HG02885 (cell line): ENCODE results near the gene RGS3.
"Not testable (repeated sequence)": the region's sequence is repeated elsewhere in the genome, so short reads cannot be mapped to it uniquely, and the experiment has no call there.

Source experiments
- ATAC-seq: cut with Tn5 transposase; IDR thresholded peaks from one replicate; pipeline ENCODE4 v1.9.1; 2021; ENCODE audit warnings: mild to moderate bottlenecking; ENCODE audit not compliant: unreplicated experiment, poor library complexity

RGS3 gene

GRCh38 chr9:113626735-113627495 is 163.4 kb downstream of the RGS3 start:
- no peak for ATAC-seq

- ATAC-seq = no peak
Measured at GRCh38 chr9:113628621-113629020, 165.1 kb downstream of the RGS3 start.

DNA sequence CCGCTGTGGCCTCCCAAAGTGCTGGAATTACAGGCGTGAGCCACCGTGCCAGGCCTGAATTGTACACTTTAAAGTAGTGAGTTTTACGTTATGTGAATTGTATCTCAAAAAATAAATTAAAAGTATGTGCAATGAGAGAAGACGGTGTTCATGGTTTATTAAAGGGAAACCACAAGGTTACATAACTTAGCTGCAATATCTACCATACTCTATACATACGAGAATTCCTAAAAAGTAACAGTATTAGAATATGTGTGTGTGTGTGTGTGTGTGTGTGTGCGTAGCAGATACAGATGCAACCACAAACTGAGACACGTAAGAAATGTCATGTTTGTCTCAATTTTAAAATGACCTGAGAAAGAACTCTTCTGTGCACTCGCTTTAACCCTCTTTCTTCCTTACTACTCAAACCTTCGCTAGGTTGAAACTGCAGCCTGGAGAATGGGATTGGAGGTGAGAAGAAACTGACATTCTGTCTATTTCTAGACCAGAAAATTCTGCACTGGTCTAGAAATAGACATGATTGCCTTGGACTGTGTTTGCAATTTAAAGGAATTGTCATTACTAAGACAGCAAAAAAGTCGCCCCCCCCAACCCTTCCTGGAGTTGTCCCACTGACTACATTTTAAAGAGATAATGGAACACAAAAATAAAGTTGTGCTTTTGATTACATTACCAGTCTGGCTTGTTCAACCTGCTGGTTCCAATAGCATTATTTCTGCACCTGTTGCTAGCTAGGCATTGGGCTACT is 167.0 kb downstream of the RGS3 start:
- no peak for ATAC-seq

DNA sequence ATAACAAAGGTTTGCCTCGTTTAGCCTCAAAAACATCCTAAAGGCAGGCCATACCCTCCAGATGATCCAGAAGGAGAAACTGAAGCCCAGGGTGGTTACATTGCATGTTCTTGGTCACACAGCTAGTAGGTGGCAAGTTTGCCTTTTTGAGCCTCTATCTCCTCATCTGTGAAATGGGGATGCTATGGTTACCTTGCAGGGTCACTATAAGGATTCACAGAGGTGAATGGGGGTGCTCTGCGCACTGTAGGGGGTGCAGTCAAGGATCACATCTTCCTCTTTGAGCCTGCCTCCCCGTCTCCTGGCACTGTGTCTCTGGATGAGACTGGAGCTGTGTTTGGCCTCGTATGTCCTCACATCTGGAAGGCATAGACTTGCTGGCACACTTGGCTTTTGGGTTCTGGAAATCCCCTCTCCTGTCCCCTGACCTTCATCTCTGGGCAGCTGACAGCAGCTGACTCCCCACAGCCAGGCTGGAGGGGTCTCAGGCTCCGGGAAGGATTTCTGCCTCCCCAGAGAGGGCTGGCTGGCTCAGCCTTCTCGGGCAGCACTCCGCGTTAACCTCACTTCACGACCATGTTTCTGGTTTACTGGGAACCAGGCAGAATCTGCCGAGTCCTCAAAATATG is 167.7 kb downstream of the RGS3 start:
- no peak for ATAC-seq

DNA sequence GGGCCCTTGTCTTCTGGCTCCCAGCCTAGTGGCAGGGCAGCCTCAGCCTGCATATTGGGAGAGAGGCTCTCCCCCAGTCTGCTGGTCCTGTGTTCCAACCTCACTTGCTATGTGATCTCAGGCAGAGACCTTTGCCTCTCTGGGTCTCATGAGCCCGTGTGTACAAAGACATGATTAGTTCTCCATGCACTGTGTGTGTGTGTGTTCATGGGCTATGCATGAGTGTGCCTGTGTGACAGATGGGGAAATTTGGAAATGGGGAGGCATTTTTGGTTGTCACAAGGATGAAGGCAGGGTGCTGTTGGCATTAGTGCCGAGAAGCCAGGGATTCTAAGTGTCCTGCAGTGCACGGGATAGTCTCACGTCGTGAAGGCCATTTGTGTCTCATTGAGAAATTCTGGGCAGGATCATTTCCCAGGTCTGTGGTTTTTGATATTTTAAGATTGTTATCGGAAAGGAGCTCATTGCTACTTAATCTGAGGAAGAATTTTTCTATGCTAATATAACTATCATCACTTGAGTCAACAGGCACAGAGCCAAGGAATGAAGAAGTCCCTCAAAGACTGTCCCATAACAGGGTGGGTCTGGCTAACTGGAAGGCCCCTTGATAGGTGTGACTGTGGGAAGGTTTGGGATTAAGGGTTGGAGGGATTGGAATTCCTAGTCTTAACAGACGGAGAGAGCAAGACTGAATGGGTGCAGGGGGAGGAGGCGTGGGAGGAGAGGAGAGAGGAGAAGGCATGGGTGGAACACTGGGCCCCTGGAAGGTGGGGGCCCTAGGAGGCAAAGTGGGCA is 168.5 kb downstream of the RGS3 start:
- ATAC-seq = no peak

DNA sequence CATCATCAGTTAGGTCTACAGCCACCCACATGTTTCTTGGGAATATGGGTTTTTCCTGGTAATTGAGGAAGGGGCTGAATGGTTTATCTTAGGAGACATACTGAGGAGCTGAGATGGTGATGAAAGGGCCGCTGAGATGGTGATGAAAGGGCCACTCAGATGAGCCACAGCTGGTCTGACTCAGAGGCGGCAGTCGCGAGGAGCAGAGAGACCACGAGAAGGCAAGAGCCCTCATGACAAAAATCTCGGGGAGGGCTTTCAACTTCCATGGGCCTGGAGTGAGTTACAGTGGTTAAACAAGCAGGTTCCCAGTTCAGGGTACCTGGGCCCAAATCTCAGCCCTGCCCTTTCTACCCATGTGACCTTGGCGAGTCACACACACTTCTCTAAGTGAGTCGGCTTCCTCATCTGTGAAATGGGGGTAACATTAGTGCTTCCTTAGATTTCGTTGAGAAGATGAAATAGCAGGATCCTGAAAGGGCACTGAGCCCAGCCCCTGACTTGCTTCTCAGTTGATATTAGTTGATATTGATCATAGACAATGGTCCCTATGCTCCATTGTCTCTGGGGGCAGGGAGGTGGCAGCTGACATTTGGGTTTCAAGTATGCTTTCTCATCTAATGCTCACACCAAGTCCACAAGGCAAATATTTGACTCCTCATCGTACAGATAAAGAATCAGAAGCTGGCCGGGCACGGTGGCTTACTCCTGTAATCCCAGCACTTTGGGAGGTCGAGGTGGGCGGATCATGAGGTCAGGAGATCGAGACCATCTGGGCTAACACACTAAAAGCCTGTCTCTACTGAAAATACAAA is 169.5 kb downstream of the RGS3 start:
- ATAC-seq = no peak

DNA sequence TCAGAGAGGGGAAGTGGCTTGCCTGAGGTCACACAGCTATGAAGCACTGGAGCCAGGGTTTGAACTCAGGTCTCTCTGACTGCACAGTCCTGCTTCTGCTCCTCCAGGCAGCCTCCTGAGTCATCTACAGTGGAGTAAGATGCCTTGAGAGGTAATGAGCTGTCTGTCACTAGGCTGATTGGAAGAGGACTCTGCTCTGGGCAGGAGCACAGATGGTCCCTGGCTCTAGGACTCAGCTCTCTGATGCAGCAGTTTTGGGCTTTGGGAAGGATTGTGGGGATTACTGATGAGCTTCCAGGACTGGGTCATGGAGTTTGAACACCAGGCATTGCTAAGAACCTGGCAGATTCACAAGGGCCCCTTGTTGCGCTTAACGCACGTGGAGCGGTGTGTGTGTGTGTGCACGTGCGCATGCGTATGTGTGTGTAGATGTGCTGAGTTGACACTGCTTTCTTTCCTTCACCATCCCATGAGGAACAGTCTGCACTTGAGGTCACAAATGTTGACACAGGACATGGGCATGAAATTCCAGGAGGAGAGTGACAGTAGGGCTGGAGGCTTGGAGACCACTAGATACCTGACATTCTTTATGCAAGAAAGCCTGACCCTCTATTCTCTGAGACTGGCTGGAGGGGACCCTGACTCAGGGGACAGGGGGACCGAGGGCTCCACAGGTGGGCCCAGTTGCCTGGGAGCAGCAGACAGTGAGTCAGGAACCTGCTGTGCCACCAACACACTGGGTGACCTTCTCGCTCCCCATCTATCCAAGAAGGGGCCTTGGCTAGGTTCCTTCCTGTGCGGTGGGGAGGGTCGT is 170.5 kb downstream of the RGS3 start:
- ATAC-seq = no peak

DNA sequence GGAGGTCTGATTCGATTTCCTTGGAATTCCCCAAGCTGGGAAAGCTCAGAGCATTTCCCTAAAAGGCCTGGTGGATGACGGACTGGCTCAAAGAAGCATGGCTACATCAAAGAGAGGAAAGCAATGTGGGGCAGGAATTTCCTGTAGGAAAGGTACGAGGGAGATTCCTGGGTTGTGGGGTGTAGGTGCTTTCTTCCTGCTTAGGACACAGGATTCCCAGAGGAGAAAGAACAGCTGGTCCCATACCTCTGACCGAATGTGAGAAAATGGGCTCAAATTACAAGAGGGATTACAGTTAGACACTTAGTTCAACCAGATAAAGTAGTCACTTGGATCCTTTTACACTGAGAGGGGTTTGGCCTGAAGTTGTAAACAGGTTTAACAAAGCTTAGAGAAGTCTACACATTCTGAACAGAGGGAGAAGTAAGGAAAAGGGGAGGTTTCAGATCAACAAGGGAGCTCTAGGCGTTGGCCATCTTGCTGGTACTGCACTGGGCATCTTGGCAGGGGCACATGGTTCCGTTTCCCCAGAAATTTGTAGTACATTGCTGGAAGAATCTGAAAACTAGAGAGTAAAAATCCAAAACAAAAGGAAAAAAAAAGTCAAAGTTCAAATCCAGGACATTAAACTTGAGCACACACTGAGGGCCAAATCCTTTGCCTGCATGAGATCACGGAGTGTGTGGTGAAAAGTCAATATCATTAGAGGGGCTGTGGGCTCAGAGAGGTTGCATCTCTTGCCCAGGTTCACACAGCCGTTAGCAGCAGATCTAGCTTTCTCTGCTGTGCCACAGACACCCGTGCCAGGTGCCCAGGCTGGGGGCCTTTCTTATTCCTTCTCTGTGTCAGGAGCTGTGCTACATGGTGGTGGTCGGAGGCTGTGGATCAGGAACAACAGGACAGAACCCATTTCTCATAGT is 171.3 kb downstream of the RGS3 start:
- ATAC-seq = no peak

- ATAC-seq = no peak
Measured at GRCh38 chr9:113635586-113635985, 172.1 kb downstream of the RGS3 start.

DNA sequence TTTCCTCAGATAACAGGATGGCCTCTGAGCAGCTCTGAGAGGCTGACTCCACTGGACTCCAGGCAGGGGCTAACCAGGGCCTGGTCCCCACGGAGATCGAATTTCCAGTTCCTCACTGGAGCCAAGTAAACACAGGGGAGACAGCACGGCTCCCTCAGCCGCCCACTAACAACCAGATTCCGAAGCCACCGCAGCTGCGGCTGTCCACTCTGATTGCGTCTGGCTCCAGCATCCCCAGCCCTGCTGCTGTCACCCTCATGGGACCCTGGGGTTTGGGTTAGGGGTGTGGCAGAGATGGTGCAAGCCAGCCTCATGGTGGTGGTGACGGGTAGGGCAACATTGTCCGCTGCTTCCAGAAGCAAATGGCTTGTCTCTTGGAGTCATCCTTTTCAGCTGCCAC is 172.6 kb downstream of the RGS3 start:
- ATAC-seq = no peak

DNA sequence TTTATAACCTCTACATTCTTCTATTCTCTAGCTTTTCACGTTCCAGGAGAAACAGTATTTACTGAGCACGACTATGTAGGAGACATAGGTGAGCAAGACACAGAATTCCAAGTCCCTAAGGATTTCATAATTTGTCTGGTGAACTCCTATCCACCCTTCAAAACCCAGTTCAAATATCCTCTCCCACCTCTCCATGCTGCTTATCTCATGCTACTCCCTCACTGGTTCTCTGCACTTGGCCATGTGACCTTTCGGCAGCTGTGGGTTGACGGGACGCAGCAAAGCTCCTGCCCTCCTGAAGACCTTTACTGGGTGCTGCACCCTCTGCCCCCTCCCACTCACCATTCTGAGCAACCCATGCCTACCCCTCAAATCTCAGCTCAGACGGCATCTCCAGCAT is 173.2 kb downstream of the RGS3 start:
- ATAC-seq = no peak

DNA sequence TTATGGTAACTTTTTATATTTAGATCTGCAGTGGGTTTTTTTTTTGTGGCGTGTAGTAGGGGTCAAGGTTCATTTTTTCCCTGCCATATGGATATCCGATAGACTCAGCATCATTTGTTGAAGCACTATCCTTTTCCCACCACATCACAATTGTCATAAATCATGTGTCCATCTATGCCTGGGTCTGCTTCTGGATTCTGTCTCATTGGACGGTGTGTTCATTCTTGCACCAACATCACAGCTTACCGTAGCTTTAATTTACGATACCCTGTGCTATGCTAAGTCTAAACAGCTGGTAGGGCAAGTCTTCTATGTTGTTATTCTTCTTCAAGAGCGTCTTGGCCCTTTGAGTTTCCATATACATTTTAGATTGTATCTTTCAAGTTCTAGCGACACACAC is 175.0 kb downstream of the RGS3 start:
- no peak for ATAC-seq

- no peak for ATAC-seq
Measured at GRCh38 chr9:113638897-113639296, 175.4 kb downstream of the RGS3 start.

DNA sequence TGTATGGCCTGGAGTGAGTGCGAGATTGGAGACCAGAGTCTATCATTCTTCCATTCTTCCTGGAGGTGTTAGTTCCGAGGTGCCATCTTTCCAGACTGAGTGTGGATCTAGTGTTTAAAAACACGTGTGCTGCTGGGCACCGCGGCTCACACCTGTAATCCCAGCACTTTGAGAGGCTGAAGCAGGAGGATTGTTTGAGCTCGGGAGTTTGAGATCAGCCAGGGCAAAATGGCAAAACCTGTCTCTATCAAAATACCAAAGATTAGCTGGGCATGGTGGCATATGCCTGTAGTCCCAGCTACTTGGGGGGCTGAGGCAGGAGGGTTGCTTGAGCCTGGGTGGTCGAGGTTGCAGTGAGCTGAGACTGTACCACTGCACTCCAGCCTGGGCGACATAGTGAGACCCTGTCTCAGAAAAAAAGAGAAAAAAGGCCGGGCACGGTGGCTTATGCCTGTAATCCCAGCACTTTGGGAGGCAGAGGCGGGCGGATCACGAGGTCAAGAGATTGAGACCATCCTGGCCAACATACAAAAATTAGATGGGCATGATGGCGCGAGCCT is 176.0 kb downstream of the RGS3 start:
- not testable (repeated sequence) for ATAC-seq

DNA sequence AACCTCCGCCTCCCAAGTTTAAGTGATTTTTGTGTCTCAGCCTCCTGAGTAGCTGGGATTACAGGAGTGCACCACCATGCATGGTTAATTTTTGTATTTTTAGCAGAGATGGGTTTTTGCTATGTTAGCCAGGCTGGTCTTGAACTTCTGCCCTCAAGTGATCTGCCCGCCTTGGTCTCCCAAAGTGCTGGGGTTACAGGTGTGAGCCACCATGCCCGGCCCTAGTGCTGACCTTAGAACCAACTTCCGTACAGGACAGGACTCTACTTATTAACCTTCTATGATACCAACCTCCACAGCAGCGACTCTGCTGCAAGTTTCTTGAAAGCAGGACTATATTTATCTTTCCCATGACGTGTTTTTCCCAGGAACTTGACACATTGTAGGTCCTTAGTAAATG is 176.9 kb downstream of the RGS3 start:
- ATAC-seq = no peak

DNA sequence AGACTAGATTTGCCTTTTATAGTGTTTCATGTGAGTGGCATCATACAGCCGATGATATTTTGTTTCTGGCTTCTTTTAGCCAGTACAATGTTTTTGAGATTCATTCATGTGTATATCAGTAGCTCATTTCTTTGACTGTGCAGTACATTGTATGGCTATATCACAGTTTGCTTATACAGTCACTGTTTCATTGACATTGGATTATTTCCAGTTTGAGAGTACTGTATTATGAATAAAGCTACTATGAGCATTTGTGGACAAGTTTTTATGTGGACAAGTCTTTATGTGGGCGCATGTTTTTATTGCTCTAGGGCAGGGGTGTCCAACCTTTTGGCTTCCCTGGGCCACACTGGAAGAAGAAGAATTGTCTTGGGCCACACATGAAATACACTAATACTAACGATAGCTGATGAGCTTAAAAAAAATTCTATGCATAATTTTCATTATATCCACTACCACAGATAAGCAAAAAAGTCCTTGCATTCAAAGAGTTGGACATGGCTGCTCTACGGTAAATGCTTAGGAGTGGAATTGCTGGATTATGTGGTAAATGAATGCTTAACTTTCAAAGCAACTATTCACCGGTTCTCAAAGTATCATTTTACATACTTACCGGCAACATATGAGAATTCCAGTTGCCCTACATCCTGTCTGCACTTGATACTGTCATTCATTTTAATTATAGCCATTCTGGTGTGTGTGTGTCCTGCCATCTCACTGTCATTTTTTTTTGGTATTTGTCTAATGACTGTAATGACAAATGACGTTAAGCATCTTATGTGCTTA is 177.8 kb downstream of the RGS3 start:
- ATAC-seq = no peak

- ATAC-seq = no peak
Measured at GRCh38 chr9:113644321-113644720, 180.8 kb downstream of the RGS3 start.
